K562 (cell line): Measurements from ENCODE around the gene ADAD1. TPM values are rescaled to one million over a fixed set of nuclear protein-coding genes. Genes with fewer than 3 reads are reported as not detected.

Experiments
- PML ChIP-seq: IDR thresholded peaks from 2 replicates; pipeline ENCODE4 v1.6.1; 2012; ENCODE audit warnings: low read length, inconsistent platforms
- polyA plus RNA-seq, 8 experiments: library from polyadenylated mRNA; depleted of rRNA in 4 of 8; stranded (reverse) in 5 of 8; unstranded in 3 of 8; fragments of >200 nt; fragmentation: Nextera tagmentation in 2 of 8; fragmentation: Illumina TruSeq in 1 of 8; extraction: Ambion mirVana in 2 of 8; extraction: Trizol in 1 of 8; gene quantifications; 2 replicates each; pipeline versions ENCODE4 v1.2.1 to v1.2.3, GENCODE V29; 2011 to 2014; ENCODE audit warnings: inconsistent platforms in 1 of 8, missing spikeins in 1 of 8
- total RNA-seq, 7 experiments: library from RNA; depleted of rRNA in 6 of 7; stranded (reverse); fragments of >200 nt in 6 of 7; fragmentation: Illumina TruSeq in 2 of 7; extraction: Trizol in 2 of 7; gene quantifications; 2 replicates each; pipeline versions ENCODE4 v1.2.1 to v1.2.3, GENCODE V29; 2011 to 2021; ENCODE audit warnings: low replicate concordance in 1 of 7
- TF ChIP-seq, protein P1 (sequence below): fragments of 450-650 bp; IDR thresholded peaks from 2 replicates; pipeline ENCODE4 v1.6.1; 2016; ENCODE audit warnings: low read depth

Gene ADAD1
- total and polyA plus RNA-seq, 9 of the 15 experiments (the other 6 are each of a cell fraction or from before 2014, with no cell fraction given) = not detected

DNA sequence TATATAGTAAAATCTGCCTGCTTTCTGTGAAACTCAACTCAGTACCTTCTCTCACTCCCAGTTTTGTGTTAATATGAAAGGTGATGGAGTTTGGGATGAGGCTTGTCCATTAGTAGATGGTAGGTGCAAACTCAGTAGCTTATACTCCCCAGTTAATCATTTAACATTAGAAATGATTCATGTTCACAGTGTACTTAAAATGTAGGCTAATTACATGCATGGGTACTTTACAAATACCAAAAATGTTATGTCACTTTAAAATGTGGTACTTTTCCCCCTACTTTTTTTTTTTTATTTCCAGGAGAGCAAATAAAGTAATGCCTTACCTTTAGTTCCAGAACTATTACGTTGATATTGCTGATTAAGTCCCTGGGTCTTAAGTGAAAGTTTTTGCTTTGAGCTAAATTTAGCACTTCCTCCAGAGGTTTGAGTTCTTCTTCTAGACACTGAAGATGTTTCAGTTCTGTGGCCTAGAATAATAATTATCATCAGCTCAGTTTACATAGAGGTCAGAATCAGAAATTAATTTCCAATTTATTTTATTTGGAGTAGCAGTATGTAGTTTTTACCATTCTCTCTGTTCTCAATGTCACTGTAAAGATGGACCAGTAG lies 74.7 kb downstream of the ADAD1 start (continued):
- TF ChIP-seq, protein P1, sequence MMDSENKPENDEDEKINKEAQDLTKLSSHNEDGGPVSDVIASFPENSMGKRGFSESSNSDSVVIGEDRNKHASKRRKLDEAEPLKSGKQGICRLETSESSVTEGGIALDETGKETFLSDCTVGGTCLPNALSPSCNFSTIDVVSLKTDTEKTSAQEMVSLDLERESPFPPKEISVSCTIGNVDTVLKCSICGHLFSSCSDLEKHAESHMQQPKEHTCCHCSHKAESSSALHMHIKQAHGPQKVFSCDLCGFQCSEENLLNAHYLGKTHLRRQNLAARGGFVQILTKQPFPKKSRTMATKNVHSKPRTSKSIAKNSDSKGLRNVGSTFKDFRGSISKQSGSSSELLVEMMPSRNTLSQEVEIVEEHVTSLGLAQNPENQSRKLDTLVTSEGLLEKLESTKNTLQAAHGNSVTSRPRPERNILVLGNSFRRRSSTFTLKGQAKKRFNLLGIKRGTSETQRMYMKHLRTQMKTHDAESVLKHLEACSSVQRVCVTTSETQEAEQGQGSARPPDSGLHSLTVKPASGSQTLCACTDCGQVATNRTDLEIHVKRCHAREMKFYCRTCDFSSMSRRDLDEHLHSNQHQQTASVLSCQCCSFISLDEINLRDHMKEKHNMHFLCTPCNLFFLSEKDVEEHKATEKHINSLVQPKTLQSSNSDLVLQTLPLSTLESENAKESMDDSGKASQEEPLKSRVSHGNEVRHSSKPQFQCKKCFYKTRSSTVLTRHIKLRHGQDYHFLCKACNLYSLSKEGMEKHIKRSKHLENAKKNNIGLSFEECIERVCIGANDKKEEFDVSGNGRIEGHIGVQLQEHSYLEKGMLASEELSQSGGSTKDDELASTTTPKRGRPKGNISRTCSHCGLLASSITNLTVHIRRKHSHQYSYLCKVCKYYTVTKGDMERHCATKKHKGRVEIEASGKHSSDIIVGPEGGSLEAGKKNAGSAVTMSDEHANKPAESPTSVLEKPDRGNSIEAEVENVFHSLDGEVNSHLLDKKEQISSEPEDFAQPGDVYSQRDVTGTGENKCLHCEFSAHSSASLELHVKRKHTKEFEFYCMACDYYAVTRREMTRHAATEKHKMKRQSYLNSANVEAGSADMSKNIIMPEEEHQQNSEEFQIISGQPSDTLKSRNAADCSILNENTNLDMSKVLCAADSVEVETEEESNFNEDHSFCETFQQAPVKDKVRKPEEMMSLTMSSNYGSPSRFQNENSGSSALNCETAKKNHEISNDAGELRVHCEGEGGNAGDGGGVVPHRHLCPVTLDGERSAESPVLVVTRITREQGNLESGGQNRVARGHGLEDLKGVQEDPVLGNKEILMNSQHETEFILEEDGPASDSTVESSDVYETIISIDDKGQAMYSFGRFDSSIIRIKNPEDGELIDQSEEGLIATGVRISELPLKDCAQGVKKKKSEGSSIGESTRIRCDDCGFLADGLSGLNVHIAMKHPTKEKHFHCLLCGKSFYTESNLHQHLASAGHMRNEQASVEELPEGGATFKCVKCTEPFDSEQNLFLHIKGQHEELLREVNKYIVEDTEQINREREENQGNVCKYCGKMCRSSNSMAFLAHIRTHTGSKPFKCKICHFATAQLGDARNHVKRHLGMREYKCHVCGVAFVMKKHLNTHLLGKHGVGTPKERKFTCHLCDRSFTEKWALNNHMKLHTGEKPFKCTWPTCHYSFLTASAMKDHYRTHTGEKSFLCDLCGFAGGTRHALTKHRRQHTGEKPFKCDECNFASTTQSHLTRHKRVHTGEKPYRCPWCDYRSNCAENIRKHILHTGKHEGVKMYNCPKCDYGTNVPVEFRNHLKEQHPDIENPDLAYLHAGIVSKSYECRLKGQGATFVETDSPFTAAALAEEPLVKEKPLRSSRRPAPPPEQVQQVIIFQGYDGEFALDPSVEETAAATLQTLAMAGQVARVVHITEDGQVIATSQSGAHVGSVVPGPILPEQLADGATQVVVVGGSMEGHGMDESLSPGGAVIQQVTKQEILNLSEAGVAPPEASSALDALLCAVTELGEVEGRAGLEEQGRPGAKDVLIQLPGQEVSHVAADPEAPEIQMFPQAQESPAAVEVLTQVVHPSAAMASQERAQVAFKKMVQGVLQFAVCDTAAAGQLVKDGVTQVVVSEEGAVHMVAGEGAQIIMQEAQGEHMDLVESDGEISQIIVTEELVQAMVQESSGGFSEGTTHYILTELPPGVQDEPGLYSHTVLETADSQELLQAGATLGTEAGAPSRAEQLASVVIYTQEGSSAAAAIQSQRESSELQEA = no peak
- no peak for TF ChIP-seq PML
